ENCODE data around the gene CAPZB. TPM values are rescaled to one million over a fixed set of nuclear protein-coding genes. Genes with fewer than 3 reads are reported as not detected.

Gene CAPZB
- total RNA-seq, 1 donor, result 183 TPM

GRCh38 chr1:19349999-19350398, 135.3 kb downstream of the CAPZB start:
- TF ChIP-seq CTCF (IDR thresholded peaks at IDR 0.05; ENCODE audit: insufficient read depth, low read depth, low read length), result no peak
- H3K4me3 ChIP-seq (ENCODE audit: low read depth, low read length), result no peak overlapping the region
- no peak for DNase-seq (ENCODE audit: low read depth)

GRCh38 chr1:19348441-19349198, 136.7 kb downstream of the CAPZB start:
- no peak for TF ChIP-seq CTCF (IDR thresholded peaks at IDR 0.05; ENCODE audit: insufficient read depth, low read depth, low read length)
- H3K4me3 ChIP-seq (ENCODE audit: low read depth, low read length), result no peak overlapping the region
- no peak for DNase-seq (ENCODE audit: low read depth)

GRCh38 chr1:19347533-19348172, 137.7 kb downstream of the CAPZB start:
- no peak for DNase-seq (ENCODE audit: low read depth)
- H3K4me3 ChIP-seq (ENCODE audit: low read depth, low read length), result no peak overlapping the region
- no peak for TF ChIP-seq CTCF (IDR thresholded peaks at IDR 0.05; ENCODE audit: insufficient read depth, low read depth, low read length)

- no peak for TF ChIP-seq CTCF (IDR thresholded peaks at IDR 0.05; ENCODE audit: insufficient read depth, low read depth, low read length)
- no peak for DNase-seq (ENCODE audit: low read depth)
These were observed 139.3 kb downstream of the CAPZB start for GRCh38 chr1:19346026-19346425.

GRCh38 chr1:19345391-19345790, 139.9 kb downstream of the CAPZB start:
- H3K4me3 ChIP-seq (ENCODE audit: low read depth, low read length), result no peak overlapping the region
- no peak for TF ChIP-seq CTCF (IDR thresholded peaks at IDR 0.05; ENCODE audit: insufficient read depth, low read depth, low read length)
- DNase-seq (ENCODE audit: low read depth), result no peak

More at GRCh38 chr1:19346026-19346425, 139.3 kb downstream of the CAPZB start:
- H3K4me3 ChIP-seq (ENCODE audit: low read depth, low read length), result no peak overlapping the region

GRCh38 chr1:19344831-19345230, 140.5 kb downstream of the CAPZB start:
- no peak overlapping the region for H3K4me3 ChIP-seq (ENCODE audit: low read depth, low read length)
- no peak for DNase-seq (ENCODE audit: low read depth)
- no peak for TF ChIP-seq CTCF (IDR thresholded peaks at IDR 0.05; ENCODE audit: insufficient read depth, low read depth, low read length)
